ENCODE data around the gene POGZ.

DNA sequence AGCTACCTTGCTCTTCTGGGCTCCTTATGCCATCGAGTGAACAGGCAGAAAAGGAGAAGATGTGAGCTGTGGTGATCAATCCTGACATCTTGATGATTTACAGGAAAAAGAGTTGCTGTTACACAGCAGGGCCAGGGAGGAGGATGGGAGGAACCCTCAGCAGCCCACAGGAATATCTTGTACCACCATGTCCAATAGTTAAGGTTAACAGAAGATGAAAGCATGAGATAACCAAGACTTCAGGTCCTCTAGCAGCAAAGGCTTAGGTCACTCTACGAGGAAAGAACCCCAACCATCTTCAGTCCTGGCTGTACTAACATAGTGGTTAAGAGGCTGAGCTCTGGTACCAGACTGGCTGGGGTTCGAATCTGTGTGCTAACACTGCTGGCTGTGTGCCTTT lies 74.7 kb downstream of the POGZ start:
- TF ChIP-seq EZH2 (IDR thresholded peaks at IDR 0.05; ENCODE audit: low read length, unreplicated experiment) = no peak
- no peak for TF ChIP-seq CTCF (conservative IDR thresholded peaks at IDR 0.05; ENCODE audit: low read depth, low read length)
